Neuronal stem cell (in vitro differentiated cells): ENCODE measurements around the gene MECR.

Experiments used
- DNase-seq: peaks from one replicate; pipeline ENCODE4 v3.0.0-alpha.2; 2013; ENCODE audit warnings: low spot score
- H2AFZ ChIP-seq: one replicate; pipeline ENCODE4 v1.6.1; 2013; ENCODE audit warnings: mild to moderate bottlenecking, low read length, inconsistent platforms
- H2AK5ac ChIP-seq: 2 replicates; pipeline ENCODE4 v1.6.1; 2013; ENCODE audit warnings: low read depth, mild to moderate bottlenecking, inconsistent platforms, low read length, moderate library complexity, mixed read lengths
- H2BK120ac ChIP-seq: 2 replicates; pipeline ENCODE4 v1.6.1; 2013; ENCODE audit warnings: low read depth, mild to moderate bottlenecking, inconsistent platforms, low read length, moderate library complexity, mixed read lengths
- H2BK12ac ChIP-seq: one replicate; pipeline ENCODE4 v1.6.1; 2013; ENCODE audit warnings: low read length, inconsistent platforms
- H2BK15ac ChIP-seq: 2 replicates; pipeline ENCODE4 v1.6.1; 2013; ENCODE audit warnings: mild to moderate bottlenecking, low read length, inconsistent platforms, mixed read lengths
- H2BK5ac ChIP-seq: one replicate; pipeline ENCODE4 v1.6.1; 2013; ENCODE audit warnings: inconsistent platforms, mild to moderate bottlenecking, low read length, moderate library complexity
- H3K14ac ChIP-seq: one replicate; pipeline ENCODE4 v1.6.1; 2013; ENCODE audit warnings: low read length, inconsistent platforms
- H3K18ac ChIP-seq: 2 replicates; pipeline ENCODE4 v1.6.1; 2013; ENCODE audit warnings: low read length, inconsistent platforms
- H3K23ac ChIP-seq: 2 replicates; pipeline ENCODE4 v1.6.1; 2013; ENCODE audit warnings: low read depth, mild to moderate bottlenecking, mixed read lengths, low read length, inconsistent platforms; ENCODE audit not compliant: poor library complexity
- H3K27ac ChIP-seq: replicated peaks from 3 replicates; pipeline ENCODE4 v1.5.1; 2013; ENCODE audit warnings: low read length, inconsistent platforms
- H3K27me3 ChIP-seq, 3 experiments: 2 replicates each; pipeline ENCODE4 v1.6.1; 2013; ENCODE audit warnings: low read length in 3 of 3, mild to moderate bottlenecking in 2 of 3, inconsistent platforms in 1 of 3, low read depth in 1 of 3, mixed read lengths in 1 of 3, moderate library complexity in 1 of 3; ENCODE audit not compliant: control insufficient read depth in 3 of 3, insufficient read depth in 3 of 3
- H3K36me3 ChIP-seq, 2 donors: replicated peaks in 1 of 2; 2 replicates each; pipeline ENCODE4 v1.6.1; 2013; ENCODE audit warnings: low read length in 2 of 2; ENCODE audit not compliant: control insufficient read depth in 2 of 2, insufficient read depth in 2 of 2
- H3K4ac ChIP-seq: 2 replicates; pipeline ENCODE4 v1.6.1; 2013; ENCODE audit warnings: inconsistent platforms, mild to moderate bottlenecking, low read length, moderate library complexity
- H3K4me1 ChIP-seq, 2 donors: 1 replicate in 1 of 2; 2 replicates in 1 of 2; pipeline ENCODE4 v1.6.1; 2013; ENCODE audit warnings: low read length in 2 of 2, low read depth in 1 of 2; ENCODE audit not compliant: control insufficient read depth in 2 of 2, insufficient read depth in 1 of 2
- H3K4me2 ChIP-seq: one replicate; pipeline ENCODE4 v1.6.1; 2013; ENCODE audit warnings: mild to moderate bottlenecking, low read length, inconsistent platforms; ENCODE audit not compliant: insufficient read depth, poor library complexity, severe bottlenecking
- H3K4me3 ChIP-seq, 2 donors: 2 replicates each; pipeline ENCODE4 v1.5.1; 2013; ENCODE audit warnings: low read length in 2 of 2, mild to moderate bottlenecking in 2 of 2, inconsistent platforms in 1 of 2, moderate library complexity in 1 of 2
- H3K79me1 ChIP-seq: one replicate; pipeline ENCODE4 v1.6.1; 2013; ENCODE audit warnings: low read depth, mild to moderate bottlenecking, inconsistent platforms, low read length, moderate library complexity
- H3K9ac ChIP-seq: one replicate; pipeline ENCODE4 v1.6.1; 2013; ENCODE audit warnings: mild to moderate bottlenecking, low read depth, low read length, inconsistent platforms; ENCODE audit not compliant: poor library complexity
- H3K9me3 ChIP-seq, 2 donors: replicated peaks in 1 of 2; 2 replicates each; pipeline versions ENCODE3 to v1.6.1; 2013; ENCODE audit warnings: low read length in 2 of 2, mild to moderate bottlenecking in 2 of 2, inconsistent platforms in 1 of 2, low read depth in 1 of 2, mixed read lengths in 1 of 2, moderate library complexity in 1 of 2; ENCODE audit not compliant: control insufficient read depth in 2 of 2, insufficient read depth in 1 of 2
- H4K8ac ChIP-seq: one replicate; pipeline ENCODE4 v1.6.1; 2013; ENCODE audit warnings: low read depth, mild to moderate bottlenecking, inconsistent platforms, low read length, moderate library complexity
- H4K91ac ChIP-seq: one replicate; pipeline ENCODE4 v1.6.1; 2013; ENCODE audit warnings: low read length, low read depth, mild to moderate bottlenecking, inconsistent platforms; ENCODE audit not compliant: poor library complexity
- WGBS, 2 donors: extraction: QIAGEN DNeasy Blood & Tissue Kit; methylation state at CpG; one replicate each; pipeline ENCODE4 v1.1.7; 2013; ENCODE audit warnings: missing lambda C conversion rate in 2 of 2, mixed read lengths in 1 of 2; ENCODE audit not compliant: insufficient read length in 2 of 2, insufficient replicate concordance in 1 of 2; ENCODE audit errors: extremely low coverage in 2 of 2; 5-methylcytosine and 5-hydroxymethylcytosine counted together

Gene MECR

DNA sequence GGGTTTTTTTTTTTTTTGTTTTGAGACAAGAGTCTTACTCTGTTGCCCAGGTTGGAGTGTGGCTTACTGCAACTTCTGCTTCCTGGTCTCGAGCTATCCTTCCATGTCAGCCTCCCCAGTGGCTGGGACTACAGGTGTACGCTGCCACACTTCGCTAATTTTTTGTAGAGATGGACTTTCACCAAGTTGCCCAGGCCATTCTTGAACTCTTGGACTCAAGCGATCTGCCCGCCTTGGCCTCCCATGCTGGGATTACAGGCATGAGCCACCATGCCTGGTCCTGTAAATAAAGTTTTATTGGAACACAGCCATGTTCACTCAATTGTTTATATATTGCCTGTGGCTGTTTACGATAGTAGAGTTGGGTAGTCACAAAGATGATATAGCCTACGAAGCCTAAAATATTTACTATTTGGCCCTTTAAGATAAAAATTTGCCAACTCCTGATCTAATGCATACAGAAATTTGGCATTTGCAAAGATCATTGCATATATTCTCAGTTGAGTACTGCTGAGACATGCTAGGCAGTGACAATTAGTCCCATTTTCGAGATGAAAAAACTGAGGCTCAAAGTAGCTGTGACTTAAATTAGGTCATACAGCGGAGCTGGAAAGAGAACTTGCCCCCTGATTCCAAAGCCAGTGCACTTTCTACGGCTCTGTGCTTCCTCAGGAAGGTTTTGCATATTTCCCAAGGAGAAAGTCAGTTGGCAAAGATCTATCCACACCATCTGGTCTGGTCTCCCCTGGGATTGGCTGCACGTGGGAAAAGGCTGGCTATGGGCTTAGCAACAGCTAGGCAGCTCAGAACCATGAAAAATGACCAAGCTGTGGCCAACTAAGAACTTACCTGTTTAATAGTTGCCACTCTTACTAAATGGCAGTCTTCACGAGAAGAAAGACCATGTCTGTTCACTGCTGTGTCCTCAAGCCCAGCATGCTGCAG is 19.4 kb downstream of the MECR start:
- Histone ChIP-seq H2BK12ac (no peak overlapping the region), H3K27me3 (no peaks in the 10 kb centered on the region), H3K9ac (no peak overlapping the region), H3K79me1 (no peaks in the 10 kb centered on the region), H3K4me2 (no peak overlapping the region), H4K91ac (no peak overlapping the region), H3K27ac (no peak overlapping the region), H2BK120ac (no peak overlapping the region), H3K9me3 (no peaks in the 10 kb centered on the region), H3K36me3 (peaks cover 37 to 64% of the 10 kb centered on the region in 2 donors), H3K4me1 (no peaks in the 10 kb centered on the region), H4K8ac (no peak overlapping the region), H3K4ac (no peak overlapping the region), H2AK5ac (no peak overlapping the region), H2AFZ (no peak overlapping the region), H3K18ac (no peak overlapping the region), H3K4me3 (no peak overlapping the region), H2BK5ac (no peak overlapping the region), H3K23ac (no peak overlapping the region), H2BK15ac (no peak overlapping the region), H3K14ac (no peak overlapping the region)
- no peak for DNase-seq
- WGBS, 2 donors, result no CpG with 5 or more reads among the region's 12 CpGs

DNA sequence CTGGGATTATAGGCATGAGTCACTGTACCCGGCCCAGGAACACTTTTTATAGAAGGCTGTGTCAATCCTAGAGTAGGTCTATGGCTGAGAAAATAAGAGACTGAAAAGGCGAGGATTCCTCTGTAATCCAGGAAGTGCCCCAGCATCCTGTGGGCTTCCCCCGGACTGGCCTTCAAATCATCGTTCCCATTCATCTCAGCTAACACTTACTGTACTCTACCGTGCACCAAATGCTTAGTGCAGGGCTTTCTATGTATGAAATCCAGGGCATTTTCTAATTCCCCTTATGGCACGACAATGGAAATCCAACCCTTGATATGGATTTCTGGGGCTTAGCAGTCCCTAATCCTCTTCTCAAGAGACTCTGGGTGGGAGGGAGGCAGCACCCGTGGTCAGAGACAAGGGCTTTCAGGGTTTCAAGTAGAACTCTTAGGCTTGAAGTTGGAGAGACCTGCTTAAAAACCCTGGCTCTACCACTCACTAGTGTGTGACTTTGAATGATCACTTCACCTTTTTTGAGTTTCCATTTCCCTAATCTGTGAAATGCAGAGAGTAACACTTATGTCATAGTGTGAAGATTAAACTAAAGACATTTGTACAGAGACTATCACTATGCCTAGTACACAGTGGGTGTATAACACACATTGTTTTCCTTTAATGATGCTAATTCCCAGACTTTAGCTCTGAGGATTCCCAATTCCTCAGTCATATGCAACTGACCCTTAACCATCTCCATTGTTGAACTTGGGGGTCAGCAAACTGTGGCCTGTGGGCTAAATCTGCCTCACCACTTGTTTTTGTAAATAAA is 20.3 kb downstream of the MECR start:
- Histone ChIP-seq H2AFZ (no peak overlapping the region), H2BK15ac (no peak overlapping the region), H3K27me3 (no peaks in the 10 kb centered on the region), H3K27ac (no peak overlapping the region), H3K4me1 (no peaks in the 10 kb centered on the region), H3K14ac (no peak overlapping the region), H2BK5ac (no peak overlapping the region), H2BK120ac (no peak overlapping the region), H3K79me1 (no peaks in the 10 kb centered on the region), H3K9me3 (no peaks in the 10 kb centered on the region), H3K9ac (no peak overlapping the region), H4K8ac (no peak overlapping the region), H3K23ac (no peak overlapping the region), H4K91ac (no peak overlapping the region), H3K4ac (no peak overlapping the region), H3K36me3 (peaks cover 38 to 65% of the 10 kb centered on the region in 2 donors), H3K4me3 (no peak overlapping the region), H2AK5ac (no peak overlapping the region), H2BK12ac (no peak overlapping the region), H3K18ac (no peak overlapping the region), H3K4me2 (no peak overlapping the region)
- WGBS, 2 donors, result no CpG with 5 or more reads among the region's 7 CpGs
- DNase-seq, result no peak

DNA sequence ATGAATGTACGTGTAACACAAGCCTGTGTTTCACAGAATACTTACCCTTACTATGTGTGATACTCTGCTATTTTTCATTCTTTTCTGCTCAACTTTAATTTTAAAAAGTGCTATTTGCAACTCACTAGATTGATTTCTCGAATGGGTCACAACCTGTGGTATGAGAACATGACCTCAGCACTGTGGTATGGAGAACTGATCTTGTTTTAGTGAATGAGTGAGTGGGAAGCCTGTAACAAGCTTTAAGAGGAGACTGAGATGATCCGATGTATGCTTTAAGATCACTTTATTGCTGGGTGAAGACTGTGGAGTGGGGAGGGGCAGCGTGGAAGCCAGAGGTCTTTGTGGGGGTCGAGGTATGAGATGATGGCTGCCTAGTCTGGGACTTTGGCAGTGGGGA is 21.6 kb downstream of the MECR start:
- Histone ChIP-seq H2BK15ac (no peak overlapping the region), H3K4me2 (no peak overlapping the region), H3K18ac (no peak overlapping the region), H4K91ac (no peak overlapping the region), H3K4me1 (no peaks in the 10 kb centered on the region), H3K4me3 (no peak overlapping the region), H3K27ac (no peak overlapping the region), H4K8ac (no peak overlapping the region), H3K27me3 (no peaks in the 10 kb centered on the region), H3K79me1 (no peaks in the 10 kb centered on the region), H3K9ac (no peak overlapping the region), H3K23ac (no peak overlapping the region), H3K4ac (no peak overlapping the region), H3K36me3 (peaks cover 34 to 62% of the 10 kb centered on the region in 2 donors), H2AFZ (no peak overlapping the region), H2AK5ac (no peak overlapping the region), H2BK12ac (no peak overlapping the region), H3K9me3 (no peaks in the 10 kb centered on the region), H3K14ac (no peak overlapping the region), H2BK5ac (no peak overlapping the region), H2BK120ac (no peak overlapping the region)
- DNase-seq, result no peak
- WGBS, 2 donors, result no CpG with 5 or more reads among the region's 5 CpGs

DNA sequence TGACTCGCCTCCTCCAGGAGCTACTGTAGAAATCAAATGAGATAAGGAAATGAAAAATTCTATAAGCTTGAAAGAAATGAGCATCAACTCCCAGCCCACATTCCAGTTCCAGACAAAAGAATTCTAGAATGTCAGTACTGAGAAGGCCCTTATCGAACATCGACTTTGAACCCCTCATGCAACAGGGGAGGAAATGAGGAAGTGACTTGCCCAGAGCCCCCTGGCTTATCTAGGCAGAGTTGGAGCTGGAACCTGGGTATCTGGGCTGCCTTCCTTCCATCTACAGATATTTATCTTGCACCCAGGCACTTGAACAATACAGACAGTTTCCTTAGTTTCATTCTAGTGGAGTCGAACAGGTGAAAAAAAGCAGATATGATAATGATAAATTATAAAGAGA is 22.3 kb downstream of the MECR start:
- DNase-seq, result no peak
- Histone ChIP-seq H3K9ac (no peak overlapping the region), H3K14ac (no peak overlapping the region), H3K27ac (no peak overlapping the region), H3K4me3 (no peak overlapping the region), H4K8ac (no peak overlapping the region), H3K36me3 (peaks cover 36 to 63% of the 10 kb centered on the region in 2 donors), H3K4me2 (no peak overlapping the region), H3K18ac (no peak overlapping the region), H4K91ac (no peak overlapping the region), H3K23ac (no peak overlapping the region), H2BK12ac (no peak overlapping the region), H2BK15ac (no peak overlapping the region), H3K9me3 (no peaks in the 10 kb centered on the region), H2BK120ac (no peak overlapping the region), H2AK5ac (no peak overlapping the region), H2AFZ (no peak overlapping the region), H2BK5ac (no peak overlapping the region), H3K27me3 (no peaks in the 10 kb centered on the region), H3K79me1 (no peaks in the 10 kb centered on the region), H3K4ac (no peak overlapping the region), H3K4me1 (no peaks in the 10 kb centered on the region)
- WGBS, 2 donors, result no CpG with 5 or more reads among the region's 4 CpGs
